ENCODE measurements around the gene LINGO4. TPM values are rescaled to one million over a fixed set of nuclear protein-coding genes. Genes with fewer than 3 reads are reported as not detected.

The LINGO4 gene
- total RNA-seq, 1 experiment from 2014 or later, result not detected

DNA sequence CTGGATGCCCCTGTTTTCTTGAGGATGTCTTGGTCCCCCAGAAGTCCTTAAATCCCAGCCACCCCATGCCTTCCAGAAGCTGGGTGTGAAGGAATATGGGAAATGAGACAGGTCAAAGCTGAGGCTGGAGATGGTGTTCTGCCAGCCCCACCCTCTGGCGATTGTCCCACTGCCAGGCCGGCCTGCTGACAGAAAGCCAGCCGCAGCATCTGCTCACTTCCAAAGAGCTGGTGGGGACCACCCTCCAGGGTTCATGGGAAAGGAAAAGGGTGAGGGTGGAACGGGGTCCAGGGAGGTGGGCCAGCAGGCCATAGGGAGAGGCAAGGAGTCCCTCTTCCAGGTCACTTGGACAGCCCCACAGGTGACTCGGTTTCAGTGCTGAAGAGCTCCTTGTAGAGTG, 1.9 kb upstream of the LINGO4 start (continued):
- TF ChIP-seq, protein P1, sequence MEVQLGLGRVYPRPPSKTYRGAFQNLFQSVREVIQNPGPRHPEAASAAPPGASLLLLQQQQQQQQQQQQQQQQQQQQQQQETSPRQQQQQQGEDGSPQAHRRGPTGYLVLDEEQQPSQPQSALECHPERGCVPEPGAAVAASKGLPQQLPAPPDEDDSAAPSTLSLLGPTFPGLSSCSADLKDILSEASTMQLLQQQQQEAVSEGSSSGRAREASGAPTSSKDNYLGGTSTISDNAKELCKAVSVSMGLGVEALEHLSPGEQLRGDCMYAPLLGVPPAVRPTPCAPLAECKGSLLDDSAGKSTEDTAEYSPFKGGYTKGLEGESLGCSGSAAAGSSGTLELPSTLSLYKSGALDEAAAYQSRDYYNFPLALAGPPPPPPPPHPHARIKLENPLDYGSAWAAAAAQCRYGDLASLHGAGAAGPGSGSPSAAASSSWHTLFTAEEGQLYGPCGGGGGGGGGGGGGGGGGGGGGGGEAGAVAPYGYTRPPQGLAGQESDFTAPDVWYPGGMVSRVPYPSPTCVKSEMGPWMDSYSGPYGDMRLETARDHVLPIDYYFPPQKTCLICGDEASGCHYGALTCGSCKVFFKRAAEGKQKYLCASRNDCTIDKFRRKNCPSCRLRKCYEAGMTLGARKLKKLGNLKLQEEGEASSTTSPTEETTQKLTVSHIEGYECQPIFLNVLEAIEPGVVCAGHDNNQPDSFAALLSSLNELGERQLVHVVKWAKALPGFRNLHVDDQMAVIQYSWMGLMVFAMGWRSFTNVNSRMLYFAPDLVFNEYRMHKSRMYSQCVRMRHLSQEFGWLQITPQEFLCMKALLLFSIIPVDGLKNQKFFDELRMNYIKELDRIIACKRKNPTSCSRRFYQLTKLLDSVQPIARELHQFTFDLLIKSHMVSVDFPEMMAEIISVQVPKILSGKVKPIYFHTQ (CRISPR knock-in tag; IDR thresholded peaks at IDR 0.05), result no peak
- no peak for TF ChIP-seq ZNF425 (CRISPR knock-in tag; conservative IDR thresholded peaks at IDR 0.05)
- no peak for TF ChIP-seq GABPB1 (CRISPR knock-in tag; IDR thresholded peaks at IDR 0.05)
- TF ChIP-seq ZBTB21 (CRISPR knock-in tag; IDR thresholded peaks at IDR 0.05; ENCODE audit: borderline replicate concordance), result no peak
- no peak for TF ChIP-seq CBFB (CRISPR knock-in tag; IDR thresholded peaks at IDR 0.05; ENCODE audit: low read depth)
- TF ChIP-seq CREB1 (CRISPR knock-in tag; IDR thresholded peaks at IDR 0.05), result no peak
- no peak for TF ChIP-seq IRF2 (CRISPR knock-in tag; IDR thresholded peaks at IDR 0.05; ENCODE audit: borderline replicate concordance, low read depth)
- TF ChIP-seq, protein P2, sequence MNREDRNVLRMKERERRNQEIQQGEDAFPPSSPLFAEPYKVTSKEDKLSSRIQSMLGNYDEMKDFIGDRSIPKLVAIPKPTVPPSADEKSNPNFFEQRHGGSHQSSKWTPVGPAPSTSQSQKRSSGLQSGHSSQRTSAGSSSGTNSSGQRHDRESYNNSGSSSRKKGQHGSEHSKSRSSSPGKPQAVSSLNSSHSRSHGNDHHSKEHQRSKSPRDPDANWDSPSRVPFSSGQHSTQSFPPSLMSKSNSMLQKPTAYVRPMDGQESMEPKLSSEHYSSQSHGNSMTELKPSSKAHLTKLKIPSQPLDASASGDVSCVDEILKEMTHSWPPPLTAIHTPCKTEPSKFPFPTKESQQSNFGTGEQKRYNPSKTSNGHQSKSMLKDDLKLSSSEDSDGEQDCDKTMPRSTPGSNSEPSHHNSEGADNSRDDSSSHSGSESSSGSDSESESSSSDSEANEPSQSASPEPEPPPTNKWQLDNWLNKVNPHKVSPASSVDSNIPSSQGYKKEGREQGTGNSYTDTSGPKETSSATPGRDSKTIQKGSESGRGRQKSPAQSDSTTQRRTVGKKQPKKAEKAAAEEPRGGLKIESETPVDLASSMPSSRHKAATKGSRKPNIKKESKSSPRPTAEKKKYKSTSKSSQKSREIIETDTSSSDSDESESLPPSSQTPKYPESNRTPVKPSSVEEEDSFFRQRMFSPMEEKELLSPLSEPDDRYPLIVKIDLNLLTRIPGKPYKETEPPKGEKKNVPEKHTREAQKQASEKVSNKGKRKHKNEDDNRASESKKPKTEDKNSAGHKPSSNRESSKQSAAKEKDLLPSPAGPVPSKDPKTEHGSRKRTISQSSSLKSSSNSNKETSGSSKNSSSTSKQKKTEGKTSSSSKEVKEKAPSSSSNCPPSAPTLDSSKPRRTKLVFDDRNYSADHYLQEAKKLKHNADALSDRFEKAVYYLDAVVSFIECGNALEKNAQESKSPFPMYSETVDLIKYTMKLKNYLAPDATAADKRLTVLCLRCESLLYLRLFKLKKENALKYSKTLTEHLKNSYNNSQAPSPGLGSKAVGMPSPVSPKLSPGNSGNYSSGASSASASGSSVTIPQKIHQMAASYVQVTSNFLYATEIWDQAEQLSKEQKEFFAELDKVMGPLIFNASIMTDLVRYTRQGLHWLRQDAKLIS (CRISPR knock-in tag; IDR thresholded peaks at IDR 0.05; ENCODE audit: borderline replicate concordance), result no peak
- TF ChIP-seq NR2C2 (CRISPR knock-in tag; IDR thresholded peaks at IDR 0.05), result no peak
- no peak for TF ChIP-seq MAX (CRISPR knock-in tag; IDR thresholded peaks at IDR 0.05)
- no peak for TF ChIP-seq NR3C1 (CRISPR knock-in tag; conservative IDR thresholded peaks at IDR 0.05; ENCODE audit: low read depth)
- TF ChIP-seq, protein P3, sequence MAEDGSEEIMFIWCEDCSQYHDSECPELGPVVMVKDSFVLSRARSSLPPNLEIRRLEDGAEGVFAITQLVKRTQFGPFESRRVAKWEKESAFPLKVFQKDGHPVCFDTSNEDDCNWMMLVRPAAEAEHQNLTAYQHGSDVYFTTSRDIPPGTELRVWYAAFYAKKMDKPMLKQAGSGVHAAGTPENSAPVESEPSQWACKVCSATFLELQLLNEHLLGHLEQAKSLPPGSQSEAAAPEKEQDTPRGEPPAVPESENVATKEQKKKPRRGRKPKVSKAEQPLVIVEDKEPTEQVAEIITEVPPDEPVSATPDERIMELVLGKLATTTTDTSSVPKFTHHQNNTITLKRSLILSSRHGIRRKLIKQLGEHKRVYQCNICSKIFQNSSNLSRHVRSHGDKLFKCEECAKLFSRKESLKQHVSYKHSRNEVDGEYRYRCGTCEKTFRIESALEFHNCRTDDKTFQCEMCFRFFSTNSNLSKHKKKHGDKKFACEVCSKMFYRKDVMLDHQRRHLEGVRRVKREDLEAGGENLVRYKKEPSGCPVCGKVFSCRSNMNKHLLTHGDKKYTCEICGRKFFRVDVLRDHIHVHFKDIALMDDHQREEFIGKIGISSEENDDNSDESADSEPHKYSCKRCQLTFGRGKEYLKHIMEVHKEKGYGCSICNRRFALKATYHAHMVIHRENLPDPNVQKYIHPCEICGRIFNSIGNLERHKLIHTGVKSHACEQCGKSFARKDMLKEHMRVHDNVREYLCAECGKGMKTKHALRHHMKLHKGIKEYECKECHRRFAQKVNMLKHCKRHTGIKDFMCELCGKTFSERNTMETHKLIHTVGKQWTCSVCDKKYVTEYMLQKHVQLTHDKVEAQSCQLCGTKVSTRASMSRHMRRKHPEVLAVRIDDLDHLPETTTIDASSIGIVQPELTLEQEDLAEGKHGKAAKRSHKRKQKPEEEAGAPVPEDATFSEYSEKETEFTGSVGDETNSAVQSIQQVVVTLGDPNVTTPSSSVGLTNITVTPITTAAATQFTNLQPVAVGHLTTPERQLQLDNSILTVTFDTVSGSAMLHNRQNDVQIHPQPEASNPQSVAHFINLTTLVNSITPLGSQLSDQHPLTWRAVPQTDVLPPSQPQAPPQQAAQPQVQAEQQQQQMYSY (CRISPR knock-in tag; IDR thresholded peaks at IDR 0.05), result no peak

DNA sequence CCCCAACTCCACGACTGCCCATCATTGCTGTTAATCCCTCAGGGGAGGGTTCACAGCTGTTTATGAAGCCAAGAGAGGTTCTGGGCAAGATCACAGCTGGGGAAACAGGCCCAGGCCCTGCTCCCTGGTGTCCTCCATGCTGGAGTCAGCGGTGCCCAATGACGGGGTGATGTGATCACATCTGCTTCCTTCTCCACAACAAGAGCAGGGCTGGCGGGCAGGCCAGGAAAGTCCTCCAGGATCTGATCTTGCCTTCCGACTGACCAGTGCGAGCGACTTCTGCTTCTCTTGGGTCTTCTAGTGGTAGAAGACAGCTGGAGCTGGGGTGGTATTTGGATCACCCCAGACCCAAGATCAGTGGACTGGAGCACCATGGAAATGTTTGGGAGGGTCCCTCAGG, 951 bp upstream of the LINGO4 start:
- ChIA-PET CTCF (interaction anchor here (1.5 kb wide), 1 partner anchor 30 kb away, joined by 5 read pairs; no protein-coding TSS in a partner anchor), POLR2A (no interaction called here)
- Mint-ChIP-seq H3K4me1 (peaks cover 12% of the 10 kb centered on the region), H3K27ac (no peak overlapping the region), H3K36me3 (no peaks in the 10 kb centered on the region), H3K4me3 (no peak overlapping the region), H3K9me3 (no peaks in the 10 kb centered on the region), H3K27me3 (ENCODE audit: low read depth) (peaks cover 4% of the 10 kb centered on the region)
- ATAC-seq (no peak), DNase-seq (ENCODE audit: low spot score) (no peak)
- TF ChIP-seq NR1H2 (CRISPR knock-in tag; IDR thresholded peaks at IDR 0.05) (no peak), ZNF416 (CRISPR knock-in tag; IDR thresholded peaks at IDR 0.05) (no peak), ESRRA (CRISPR knock-in tag; IDR thresholded peaks at IDR 0.05; ENCODE audit: borderline replicate concordance) (no peak), ETV6 (CRISPR knock-in tag; IDR thresholded peaks at IDR 0.05) (no peak), NR3C1 (CRISPR knock-in tag; conservative IDR thresholded peaks at IDR 0.05; ENCODE audit: low read depth) (no peak), ATF2 (CRISPR knock-in tag; IDR thresholded peaks at IDR 0.05; ENCODE audit: borderline replicate concordance, low read depth) (no peak), ZNF317 (CRISPR knock-in tag; IDR thresholded peaks at IDR 0.05; ENCODE audit: borderline replicate concordance, low read depth) (no peak), ATF6 (CRISPR knock-in tag; IDR thresholded peaks at IDR 0.05) (no peak), FOXK1 (CRISPR knock-in tag; IDR thresholded peaks at IDR 0.05) (no peak)
